RWPE1 (cell line): ENCODE data around the gene CDC42EP1.

ENCODE experiments used
- CTCF ChIA-PET: fragments of 350-600 bp; sonication (Branson Sonifier 250); formaldehyde crosslinking; extraction: SDS; loops from one replicate; lab custom pipeline; 2021; lab: Yijun Ruan, JAX
- POLR2A ChIA-PET: fragments of 400-600 bp; formaldehyde crosslinking; extraction: SDS; loops from one replicate; lab custom pipeline; 2020; ENCODE audit warnings: antibody characterized with exemption; ENCODE audit not compliant: low non-redundant PET; lab: Yijun Ruan, JAX
- DNase-seq: peaks from one replicate; pipeline ENCODE4 v3.0.0; 2012; ENCODE audit warnings: low spot score
- H3K27ac ChIP-seq: fragments of 450-650 bp; 2 replicates; pipeline ENCODE4 v1.5.1; 2017
- CTCF ChIP-seq: fragments of 450-650 bp; conservative IDR thresholded peaks from 2 replicates; pipeline ENCODE4 v1.5.1; 2017; ENCODE audit warnings: low read depth, mild to moderate bottlenecking

The CDC42EP1 gene

GRCh38 chr22:37559901-37560607, at the start of gene CDC42EP1:
CDC42EP1 (plus strand) TSS chr22:37560480; CDS start chr22:37566350, 5,870 bp downstream.
- ChIA-PET POLR2A (interaction anchor here (0.7 kb wide), 1 partner anchor 13 kb away, joined by 5 read pairs; no protein-coding TSS in a partner anchor), CTCF (no interaction called here)
- no peak for DNase-seq
- peak within 1 kb of the TSS; percentile 94 for H3K27ac ChIP-seq
- TF ChIP-seq CTCF, result no peak

- TF ChIP-seq CTCF, result no peak
- ChIA-PET POLR2A (no interaction called here), CTCF (no interaction called here)
- no peak for DNase-seq
- peak overlapping the region; percentile 96 for H3K27ac ChIP-seq
Measured at GRCh38 chr22:37511395-37512104, 48.7 kb upstream of the CDC42EP1 start.

GRCh38 chr22:37514526-37515051, 45.7 kb upstream of the CDC42EP1 start:
- TF ChIP-seq CTCF, result no peak
- H3K27ac ChIP-seq, result peak overlapping the region; percentile 96
- no peak for DNase-seq
- ChIA-PET CTCF (no interaction called here), POLR2A (no interaction called here)

- H3K27ac ChIP-seq, result peak overlapping the region; percentile 96
Measured at GRCh38 chr22:37515901-37516300, 44.4 kb upstream of the CDC42EP1 start.

GRCh38 chr22:37516456-37516855, 43.8 kb upstream of the CDC42EP1 start:
- POLR2A ChIA-PET, result no interaction called here
- H3K27ac ChIP-seq, result peak overlapping the region; percentile 96; the same call in 1 of the 2 replicates
- CTCF ChIA-PET, result no interaction called here
- TF ChIP-seq CTCF, result no peak
- no peak for DNase-seq

More at GRCh38 chr22:37515901-37516300, 44.4 kb upstream of the CDC42EP1 start:
- POLR2A ChIA-PET, result no interaction called here
- TF ChIP-seq CTCF, result no peak
- no peak for DNase-seq
- CTCF ChIA-PET, result no interaction called here

- ChIA-PET POLR2A (no interaction called here), CTCF (no interaction called here)
- no peak for DNase-seq
- H3K27ac ChIP-seq, result peak overlapping the region; percentile 92
- TF ChIP-seq CTCF, result no peak
Measured at GRCh38 chr22:37517826-37518450, 42.3 kb upstream of the CDC42EP1 start.
